K562 treated with DMSO at 1 percent for 24 hours (cell line): ENCODE results near the gene PLOD3. TPM values are rescaled to one million over a fixed set of nuclear protein-coding genes. Genes with fewer than 3 reads are reported as not detected.

ENCODE experiments used
- total RNA-seq: library from RNA; unstranded; fragments of 300-600 nt; gene quantifications from 2 replicates; pipeline ENCODE4 v1.2.3, GENCODE V29; 2022; ENCODE audit warnings: low read depth; ENCODE audit not compliant: insufficient read depth

PLOD3 gene, protein sequence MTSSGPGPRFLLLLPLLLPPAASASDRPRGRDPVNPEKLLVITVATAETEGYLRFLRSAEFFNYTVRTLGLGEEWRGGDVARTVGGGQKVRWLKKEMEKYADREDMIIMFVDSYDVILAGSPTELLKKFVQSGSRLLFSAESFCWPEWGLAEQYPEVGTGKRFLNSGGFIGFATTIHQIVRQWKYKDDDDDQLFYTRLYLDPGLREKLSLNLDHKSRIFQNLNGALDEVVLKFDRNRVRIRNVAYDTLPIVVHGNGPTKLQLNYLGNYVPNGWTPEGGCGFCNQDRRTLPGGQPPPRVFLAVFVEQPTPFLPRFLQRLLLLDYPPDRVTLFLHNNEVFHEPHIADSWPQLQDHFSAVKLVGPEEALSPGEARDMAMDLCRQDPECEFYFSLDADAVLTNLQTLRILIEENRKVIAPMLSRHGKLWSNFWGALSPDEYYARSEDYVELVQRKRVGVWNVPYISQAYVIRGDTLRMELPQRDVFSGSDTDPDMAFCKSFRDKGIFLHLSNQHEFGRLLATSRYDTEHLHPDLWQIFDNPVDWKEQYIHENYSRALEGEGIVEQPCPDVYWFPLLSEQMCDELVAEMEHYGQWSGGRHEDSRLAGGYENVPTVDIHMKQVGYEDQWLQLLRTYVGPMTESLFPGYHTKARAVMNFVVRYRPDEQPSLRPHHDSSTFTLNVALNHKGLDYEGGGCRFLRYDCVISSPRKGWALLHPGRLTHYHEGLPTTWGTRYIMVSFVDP
- total RNA-seq: 86.0 and 89.6 TPM in 2 replicates

DNA sequence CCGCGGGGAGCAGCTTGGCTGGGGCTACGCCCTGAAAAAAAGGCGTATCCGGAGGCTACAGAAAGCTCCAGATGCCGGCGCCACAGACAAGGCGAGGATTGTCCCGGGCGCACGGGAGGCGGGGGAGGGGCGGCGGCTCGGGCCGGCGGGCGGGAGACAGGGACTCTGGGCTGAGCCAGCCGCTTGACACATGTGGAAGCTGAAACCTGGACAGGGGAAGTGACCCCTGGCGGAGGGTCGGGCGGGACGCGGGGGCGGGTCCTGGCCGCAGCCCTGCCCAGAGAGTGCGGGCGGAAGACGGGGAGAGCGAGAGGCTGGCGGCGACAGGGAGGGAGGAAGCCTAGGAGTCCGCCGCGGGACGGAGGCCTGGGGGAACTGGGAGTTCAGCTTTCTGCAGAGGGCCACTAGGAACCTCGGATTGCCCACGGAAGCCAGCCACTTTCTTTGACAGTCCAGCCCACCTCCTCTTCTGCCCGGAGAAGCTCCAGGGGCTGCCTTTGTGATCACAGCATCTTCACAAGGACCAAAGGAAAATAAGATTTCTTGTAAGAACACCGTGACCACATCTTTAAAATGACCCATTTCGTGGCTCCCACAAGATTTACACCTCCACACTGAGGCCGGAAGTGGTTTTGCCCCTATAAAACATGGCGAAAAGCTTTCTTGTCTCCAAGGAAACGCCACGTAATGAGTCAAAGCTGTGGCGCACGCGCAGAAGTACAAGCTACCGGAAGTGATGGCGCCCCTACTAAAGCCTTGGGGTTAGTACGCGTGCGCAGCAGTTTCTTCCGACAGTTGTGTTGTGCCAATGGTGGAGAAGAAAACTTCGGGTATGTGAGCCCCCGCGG is at the start of gene PLOD3, which contains the start of gene ZNHIT1:
Gene PLOD3, minus strand, starts transcription at position 194 of the 848 bp plus-strand sequence. CDS start 307 bp downstream, outside the sequence.
Gene ZNHIT1, plus strand, starts transcription at position 778 of the 848 bp plus-strand sequence. Its CDS starts 31 bp downstream, at position 809.

DNA sequence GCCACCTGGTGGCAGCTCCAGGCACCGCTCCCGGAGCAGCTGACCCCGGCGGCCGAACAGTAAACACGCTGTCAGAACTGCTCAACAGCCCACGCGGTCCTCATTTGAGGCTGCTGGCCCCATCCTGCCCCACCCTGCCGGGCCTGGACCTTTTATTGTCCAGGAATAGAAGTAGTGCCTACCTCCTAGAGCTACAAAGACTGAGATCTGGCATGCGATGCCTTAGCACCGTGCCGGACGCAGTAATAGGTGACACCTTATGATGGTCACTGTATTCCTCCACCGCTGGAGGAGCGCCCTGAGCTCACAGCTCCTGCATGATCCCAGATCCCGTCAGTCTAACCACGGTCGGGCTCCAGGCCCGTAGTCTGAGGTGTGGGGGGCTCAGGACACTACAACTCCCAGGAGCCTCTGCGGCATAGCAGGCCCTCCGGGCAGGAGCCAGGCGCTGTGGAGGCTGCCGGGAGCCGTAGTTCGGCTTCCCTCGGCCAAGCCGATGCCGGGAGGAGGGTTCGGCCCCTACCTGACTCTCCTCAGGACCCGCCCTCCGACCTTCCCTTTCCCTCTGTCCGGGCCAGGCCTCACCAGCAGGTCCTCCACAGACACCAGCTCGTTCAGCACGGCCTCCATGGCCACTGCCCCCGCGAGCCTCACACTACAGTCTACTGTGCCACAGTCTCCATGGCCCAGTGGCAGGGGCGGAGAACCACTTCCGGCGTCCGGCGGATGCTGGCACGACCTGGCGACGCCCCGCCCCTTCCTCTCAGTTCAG is 27.2 kb upstream of the PLOD3 start, which contains the start of gene FIS1:
Gene FIS1, minus strand, starts transcription at position 707 of the 772 bp plus-strand sequence. Its CDS starts 77 bp downstream, at position 630.

DNA sequence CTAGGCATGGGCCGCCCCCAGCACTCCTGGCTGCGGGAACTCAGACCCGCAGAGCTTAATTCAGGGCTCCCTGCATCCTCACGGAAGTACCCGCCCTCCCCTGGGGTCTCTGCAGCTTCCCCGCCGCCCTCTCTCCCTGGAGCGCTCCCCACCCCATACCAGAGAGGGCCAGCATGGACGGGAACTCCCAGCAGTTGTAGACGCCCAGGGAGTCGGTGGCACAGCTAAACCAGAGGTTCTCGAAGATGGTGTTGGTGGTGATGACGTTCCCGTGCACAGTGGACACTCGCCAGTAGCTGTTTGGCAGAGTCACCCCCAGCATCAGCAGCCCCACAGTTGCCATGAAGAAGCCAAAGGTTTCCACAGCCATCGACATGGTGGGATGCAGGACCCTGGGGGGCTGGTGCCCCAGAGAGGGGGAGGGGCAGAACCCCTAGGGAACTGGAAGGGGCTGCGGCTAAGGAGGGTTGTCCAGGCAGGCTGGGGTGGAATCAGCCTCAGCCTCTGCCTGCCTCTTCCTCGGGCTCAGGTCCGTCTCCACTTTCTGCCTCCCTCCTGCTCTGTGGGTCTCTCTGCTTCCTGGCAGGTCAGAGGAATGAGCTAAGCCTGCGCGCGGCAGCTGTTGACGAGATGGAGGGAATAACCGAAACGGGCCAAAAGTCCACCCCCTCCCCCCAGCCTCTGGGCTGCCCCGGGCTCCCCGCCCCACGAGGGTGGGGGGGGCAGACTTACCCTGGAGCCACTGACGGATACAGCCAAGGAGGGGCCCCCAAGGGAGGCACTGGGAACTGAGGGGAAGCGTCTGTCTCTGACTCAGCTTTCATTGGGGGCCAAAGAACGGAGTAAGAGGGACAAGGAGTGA is 20.1 kb upstream of the PLOD3 start, which contains the start of gene CLDN15:
Gene CLDN15, minus strand, starts transcription at position 597 of the 862 bp plus-strand sequence. Its CDS starts 221 bp downstream, at position 376.

DNA sequence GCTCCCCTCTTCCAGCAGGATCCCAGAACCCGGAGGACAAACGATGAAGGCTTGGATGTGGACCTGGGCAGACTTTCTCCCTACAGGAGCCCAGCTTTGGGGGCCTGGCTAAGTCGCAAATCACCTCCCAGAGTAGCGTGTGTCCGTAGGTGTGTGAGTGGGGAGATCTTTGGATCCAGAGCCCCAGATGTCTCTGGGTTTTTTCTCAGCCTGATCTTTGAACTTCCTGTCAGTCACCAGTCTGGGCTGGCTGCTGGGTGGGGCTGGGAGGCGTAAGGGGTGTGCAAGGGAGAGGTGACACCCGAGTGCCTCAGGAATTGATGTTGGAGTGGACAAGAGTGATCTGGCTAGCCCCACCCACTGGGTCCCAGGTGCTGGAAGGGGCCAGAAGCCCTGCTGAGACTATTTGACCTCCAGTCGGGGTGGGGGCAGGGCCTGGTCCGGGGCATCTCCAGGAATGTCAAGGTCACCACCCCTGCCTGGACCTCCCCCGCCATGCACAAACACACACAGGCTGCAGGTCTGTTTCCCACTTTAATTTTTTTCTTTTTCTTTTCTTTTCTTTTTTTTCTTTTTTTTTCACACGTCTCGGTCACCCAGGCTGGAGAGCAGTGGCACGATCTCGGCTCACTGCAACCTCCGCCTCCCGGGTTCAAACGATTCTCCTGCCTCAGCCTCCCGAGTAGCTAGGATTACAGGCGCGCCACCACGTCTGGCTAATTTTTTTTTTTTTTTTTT is 16.4 kb downstream of the PLOD3 start, which contains the start of gene MOGAT3:
Gene MOGAT3, minus strand, starts transcription at position 175 of the 738 bp plus-strand sequence. CDS start 182 bp downstream, outside the sequence.

DNA sequence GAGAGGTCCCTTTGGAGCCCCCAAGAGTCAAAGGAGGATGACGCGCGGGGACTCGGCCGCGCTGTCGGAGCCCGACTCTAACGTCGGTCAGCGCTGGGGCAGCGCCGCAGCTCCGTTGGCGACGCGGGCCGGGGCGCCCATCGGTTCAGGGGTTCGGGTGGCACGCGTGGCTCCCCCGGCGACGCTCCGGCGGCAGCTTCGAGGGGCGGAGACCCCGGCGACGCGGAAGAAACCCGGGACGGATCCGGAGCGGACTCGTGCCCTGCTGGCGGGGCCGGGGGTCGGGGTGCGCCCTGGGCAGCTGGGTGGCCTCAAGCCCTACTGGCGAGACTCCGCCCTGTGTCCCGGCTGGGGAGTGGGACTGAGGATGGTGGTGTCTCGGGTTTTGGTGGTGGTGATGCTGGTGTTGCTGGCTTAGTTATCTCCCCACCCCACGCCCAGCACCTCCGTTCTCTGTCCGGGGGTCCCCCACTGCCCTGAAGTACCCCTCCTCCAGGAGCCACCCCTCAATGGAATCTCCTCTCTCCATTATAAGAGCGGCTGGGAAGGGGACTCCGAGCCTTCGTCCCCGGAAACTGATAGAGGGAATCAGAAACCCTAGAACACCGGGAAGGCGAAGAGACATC is 37.1 kb downstream of the PLOD3 start, which contains the start of gene NAT16:
Gene NAT16, minus strand, starts transcription at position 164 of the 626 bp plus-strand sequence. CDS start 5,486 bp downstream, outside the sequence.

DNA sequence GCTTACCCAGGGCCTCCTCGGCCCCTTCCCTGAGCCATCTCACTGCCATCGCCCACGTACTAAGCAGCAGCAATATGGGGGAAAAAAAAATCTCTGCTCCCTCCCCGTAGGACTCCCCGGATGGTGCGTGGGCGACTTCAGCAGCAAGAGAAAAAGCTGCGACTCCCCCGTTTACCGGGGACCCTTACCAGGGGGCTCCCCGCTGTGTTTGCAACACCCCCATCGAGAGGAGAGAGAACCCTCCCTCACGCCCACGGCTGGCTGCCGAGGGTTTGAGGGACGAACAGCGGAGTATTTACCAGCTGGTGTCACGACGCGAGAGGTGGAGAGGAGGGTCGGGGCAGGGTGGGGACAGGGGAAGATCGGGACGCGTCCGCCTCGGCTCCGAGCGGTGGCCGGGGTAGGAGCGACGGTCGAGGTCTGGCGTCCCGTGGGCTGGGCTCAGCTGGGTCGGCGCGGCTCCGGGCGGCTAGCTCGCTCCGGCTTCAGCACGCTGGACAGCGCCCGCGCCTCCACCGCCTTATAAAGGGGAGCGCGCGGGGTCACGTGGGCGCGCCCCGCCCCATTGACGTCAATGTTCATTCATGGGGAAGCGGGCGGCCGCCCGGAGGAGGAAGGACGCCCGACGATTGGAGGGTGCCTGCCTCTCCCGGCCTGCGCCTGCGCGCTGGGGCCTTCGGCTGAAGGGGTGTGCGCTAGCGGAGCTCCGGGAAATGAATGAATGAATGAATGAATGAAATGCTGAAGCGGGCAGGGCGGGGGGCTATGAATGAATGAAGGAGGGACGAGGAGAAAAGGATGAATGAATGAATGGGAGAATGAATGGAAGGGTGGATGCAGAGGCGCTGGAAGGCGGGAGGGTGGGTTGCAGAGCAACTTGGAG is 52.1 kb downstream of the PLOD3 start, which contains the start of gene VGF:
Gene VGF, minus strand, starts transcription at position 495 of the 883 bp plus-strand sequence. CDS start 726 bp downstream, outside the sequence.

Other genes with a start within 250 kb of the PLOD3 start
- 1.5 TPM in 1 of 2 replicates, not detected in the other for gene MUC12, start 248.0 kb downstream of the PLOD3 start, total RNA-seq
- gene MUC17, start 197.5 kb downstream of the PLOD3 start, total RNA-seq: not detected in 2 replicates
- gene TRIM56, start 132.1 kb downstream of the PLOD3 start, total RNA-seq: 23.1 and 23.6 TPM in 2 replicates
- 2.8 and 3.3 TPM in 2 replicates for gene SERPINE1, start 90.5 kb downstream of the PLOD3 start, total RNA-seq
- gene AP1S1, start 63.1 kb downstream of the PLOD3 start, total RNA-seq: 101 and 118 TPM in 2 replicates
- 0.91 and 1.0 TPM in 2 replicates for gene VGF, start 52.0 kb downstream of the PLOD3 start, total RNA-seq
- gene NAT16, start 37.3 kb downstream of the PLOD3 start, total RNA-seq: 0.16 TPM in 1 of 2 replicates, not detected in the other
- not detected in 2 replicates for gene MOGAT3, start 16.5 kb downstream of the PLOD3 start, total RNA-seq
- gene ZNHIT1, start 584 bp upstream of the PLOD3 start, total RNA-seq: 144 and 145 TPM in 2 replicates
- 26.4 and 30.3 TPM in 2 replicates for gene CLDN15, start 20.2 kb upstream of the PLOD3 start, total RNA-seq
- gene FIS1, start 27.5 kb upstream of the PLOD3 start, total RNA-seq: 145 and 172 TPM in 2 replicates
- gene IFT22, start 104.2 kb upstream of the PLOD3 start, total RNA-seq: 18.8 and 22.8 TPM in 2 replicates
- 1.5 and 3.0 TPM in 2 replicates for gene COL26A1, start 145.3 kb upstream of the PLOD3 start, total RNA-seq